ENCODE data around the gene PIGS. TPM values are rescaled to one million over a fixed set of nuclear protein-coding genes. Genes with fewer than 3 reads are reported as not detected.

Gene PIGS
- total RNA-seq, 3 donors from 2014 or later, result 52.2 to 100 (median 88.5) TPM

GRCh38 chr17:28538296-28538895 is 32.9 kb downstream of the PIGS start:
- Histone ChIP-seq H3K36me3 (ENCODE audit: low read depth) (no peaks in the 10 kb centered on the region), H3K9me3 (no peaks in the 10 kb centered on the region), H3K4me3 (no peak overlapping the region), H3K4me1 (ENCODE audit: low read depth) (peaks cover 7% of the 10 kb centered on the region)
- ATAC-seq, result no peak
- intact Hi-C loops (cut with DNase I, micrococcal nuclease), result loop anchor here in 1 of 2 donors (5.0 kb wide), 1 partner anchor 41 kb away; no protein-coding TSS in a partner anchor
- TF ChIP-seq, protein P1, sequence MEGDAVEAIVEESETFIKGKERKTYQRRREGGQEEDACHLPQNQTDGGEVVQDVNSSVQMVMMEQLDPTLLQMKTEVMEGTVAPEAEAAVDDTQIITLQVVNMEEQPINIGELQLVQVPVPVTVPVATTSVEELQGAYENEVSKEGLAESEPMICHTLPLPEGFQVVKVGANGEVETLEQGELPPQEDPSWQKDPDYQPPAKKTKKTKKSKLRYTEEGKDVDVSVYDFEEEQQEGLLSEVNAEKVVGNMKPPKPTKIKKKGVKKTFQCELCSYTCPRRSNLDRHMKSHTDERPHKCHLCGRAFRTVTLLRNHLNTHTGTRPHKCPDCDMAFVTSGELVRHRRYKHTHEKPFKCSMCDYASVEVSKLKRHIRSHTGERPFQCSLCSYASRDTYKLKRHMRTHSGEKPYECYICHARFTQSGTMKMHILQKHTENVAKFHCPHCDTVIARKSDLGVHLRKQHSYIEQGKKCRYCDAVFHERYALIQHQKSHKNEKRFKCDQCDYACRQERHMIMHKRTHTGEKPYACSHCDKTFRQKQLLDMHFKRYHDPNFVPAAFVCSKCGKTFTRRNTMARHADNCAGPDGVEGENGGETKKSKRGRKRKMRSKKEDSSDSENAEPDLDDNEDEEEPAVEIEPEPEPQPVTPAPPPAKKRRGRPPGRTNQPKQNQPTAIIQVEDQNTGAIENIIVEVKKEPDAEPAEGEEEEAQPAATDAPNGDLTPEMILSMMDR (IDR thresholded peaks at IDR 0.05), result no peak
- peak in 1 of 3 donors; percentile 25 for DNase-seq

DNA sequence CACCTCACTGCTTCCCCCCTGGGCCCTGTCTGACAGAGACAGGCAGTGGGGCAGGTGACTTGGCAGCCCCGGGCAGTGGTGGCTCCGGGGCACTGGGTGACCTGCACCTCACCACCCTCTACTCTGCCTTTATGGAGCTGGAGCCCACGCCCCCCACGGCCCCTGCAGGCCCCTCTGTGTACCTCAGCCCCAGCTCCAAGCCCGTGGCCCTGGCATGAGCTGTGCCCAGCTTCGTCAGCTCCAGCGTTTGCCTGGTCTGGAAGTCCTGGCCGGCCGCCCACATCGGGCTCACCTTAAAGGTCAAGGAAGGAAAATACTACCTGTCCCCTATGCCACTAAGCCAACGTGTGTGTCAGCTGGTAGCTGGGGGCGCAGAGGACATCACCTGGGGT is 34.1 kb downstream of the PIGS start:
- Histone ChIP-seq H3K9me3 (no peaks in the 10 kb centered on the region), H3K4me3 (no peak overlapping the region), H3K36me3 (ENCODE audit: low read depth) (no peaks in the 10 kb centered on the region), H3K4me1 (ENCODE audit: low read depth) (peaks cover 17% of the 10 kb centered on the region)
- DNase-seq, result peak in 1 of 3 donors; percentile 35
- intact Hi-C loops (cut with DNase I, micrococcal nuclease), result loop anchor here in 1 of 2 donors (5.0 kb wide), 1 partner anchor 40 kb away; no protein-coding TSS in a partner anchor
- TF ChIP-seq, protein P1 (IDR thresholded peaks at IDR 0.05), result no peak
- no peak for ATAC-seq

- DNase-seq (peak in 1 of 3 donors; percentile 45), ATAC-seq (peak; percentile 48)
- no peaks in the 10 kb centered on the region for H3K36me3 ChIP-seq (ENCODE audit: low read depth)
- TF ChIP-seq, protein P1 (IDR thresholded peaks at IDR 0.05), result no peak
- H3K4me1 ChIP-seq (ENCODE audit: low read depth), result peaks cover 17% of the 10 kb centered on the region
- intact Hi-C loops (cut with DNase I, micrococcal nuclease), result loop anchor here in 1 of 2 donors (5.0 kb wide), 1 partner anchor 39 kb away; no protein-coding TSS in a partner anchor
- no peak overlapping the region for H3K4me3 ChIP-seq
- H3K9me3 ChIP-seq, result no peaks in the 10 kb centered on the region
Measured at GRCh38 chr17:28536532-28537218, 34.6 kb downstream of the PIGS start.

DNA sequence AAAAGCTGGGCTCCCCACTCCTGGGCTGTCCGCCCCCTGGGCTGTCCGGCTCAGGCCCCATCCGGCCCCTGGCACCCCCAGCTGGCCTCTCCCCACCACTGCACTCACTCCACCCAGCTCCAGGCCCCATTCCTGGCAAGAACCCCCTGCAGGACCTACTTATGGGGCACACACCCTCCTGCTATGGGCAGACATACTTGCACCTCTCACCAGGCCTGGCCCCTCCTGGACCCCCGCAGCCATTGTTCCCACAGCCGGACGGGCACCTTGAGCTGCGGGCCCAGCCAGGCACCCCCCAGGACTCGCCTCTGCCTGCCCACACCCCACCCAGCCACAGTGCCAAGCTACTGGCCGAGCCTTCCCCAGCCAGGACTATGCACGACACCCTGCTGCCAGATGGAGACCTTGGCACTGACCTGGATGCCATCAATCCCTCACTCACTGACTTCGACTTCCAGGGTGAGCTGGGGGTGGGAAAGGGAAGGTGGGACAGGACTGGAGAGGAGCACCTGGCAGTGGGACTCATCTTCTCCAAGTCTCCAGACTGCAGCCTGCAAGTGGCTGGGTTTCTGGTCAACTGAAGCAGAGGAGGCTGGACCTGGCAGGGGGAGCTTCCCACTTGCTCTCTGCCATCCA is 36.5 kb downstream of the PIGS start:
- peak in 2 of 3 donors; percentile 35 to 38 for DNase-seq
- intact Hi-C loops (cut with DNase I, micrococcal nuclease), result loop anchor here in 1 of 2 donors (5.0 kb wide), 1 partner anchor 38 kb away; no protein-coding TSS in a partner anchor

DNA sequence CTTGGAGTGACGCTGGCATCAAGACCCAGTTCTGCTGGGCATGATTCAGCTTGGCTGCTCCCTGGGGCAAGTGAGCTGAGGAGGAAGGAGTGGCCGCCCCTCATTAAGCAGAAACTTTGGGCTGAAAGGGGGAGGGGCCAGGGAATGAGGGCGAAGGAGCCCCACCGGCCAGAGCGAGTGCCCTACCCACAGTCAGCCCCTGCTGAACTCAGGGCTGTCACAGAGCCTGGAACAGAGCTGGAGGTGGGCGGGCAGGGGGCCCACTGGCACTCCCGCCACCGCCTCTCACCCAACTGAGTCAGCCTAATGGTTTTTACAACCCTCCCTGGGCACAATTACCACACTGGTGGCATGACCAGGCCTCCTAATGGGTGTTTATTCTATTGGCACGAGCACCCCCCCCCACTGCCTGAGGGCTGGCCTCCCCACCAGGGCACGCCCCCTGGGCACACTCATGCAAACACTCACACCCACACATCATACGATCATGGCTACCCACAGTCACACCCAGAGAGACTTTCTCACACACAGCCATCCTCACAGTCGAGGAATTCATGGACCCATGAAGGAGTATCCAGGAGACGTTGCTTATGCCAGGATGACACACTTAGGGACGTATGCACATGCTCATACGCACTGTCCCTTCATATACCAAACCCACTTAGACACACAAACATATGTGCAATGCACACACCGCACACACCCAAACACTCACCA is 38.1 kb downstream of the PIGS start:
- peaks cover 22% of the 10 kb centered on the region for H3K4me1 ChIP-seq (ENCODE audit: low read depth)
- no peaks in the 10 kb centered on the region for H3K36me3 ChIP-seq (ENCODE audit: low read depth)
- H3K9me3 ChIP-seq, result no peaks in the 10 kb centered on the region
- ATAC-seq (peak; percentile 55), DNase-seq (peak; percentile 52 to 59 (median 55))
- TF ChIP-seq, protein P1 (IDR thresholded peaks at IDR 0.05), result no peak
- intact Hi-C loops (cut with DNase I, micrococcal nuclease), result no loop called here
- no peak overlapping the region for H3K4me3 ChIP-seq

More for the DNA sequence above, 36.5 kb downstream of the PIGS start:
- no peak overlapping the region for H3K4me3 ChIP-seq
- H3K4me1 ChIP-seq (ENCODE audit: low read depth), result peaks cover 17% of the 10 kb centered on the region
- no peaks in the 10 kb centered on the region for H3K36me3 ChIP-seq (ENCODE audit: low read depth)
- TF ChIP-seq, protein P1 (IDR thresholded peaks at IDR 0.05), result no peak
- no peaks in the 10 kb centered on the region for H3K9me3 ChIP-seq
- no peak for ATAC-seq
